K562 (cell line): ENCODE results near the gene SPINT2. TPM values are rescaled to one million over a fixed set of nuclear protein-coding genes. Genes with fewer than 3 reads are reported as not detected.

Experiments
- E2F8 ChIP-seq: fragments of 450-650 bp; IDR thresholded peaks from 2 replicates; pipeline ENCODE4 v1.7.1; 2018; ENCODE audit warnings: mild to moderate bottlenecking, low read depth; ENCODE audit not compliant: partially characterized antibody
- FIP1L1 ChIP-seq: fragments of 200-400 bp; formaldehyde crosslinking; IDR thresholded peaks from 2 replicates; pipeline ENCODE4 v1.6.1; 2018; ENCODE audit warnings: mild to moderate bottlenecking, low read depth, low read length; ENCODE audit not compliant: poor library complexity, severe bottlenecking
- NKRF ChIP-seq: fragments of 450-650 bp; IDR thresholded peaks from 2 replicates; pipeline ENCODE4 v1.6.1; 2016; ENCODE audit warnings: borderline replicate concordance
- NONO ChIP-seq, 2 experiments: fragments of 200-400 bp in 1 of 2; fragments of 450-650 bp in 1 of 2; formaldehyde crosslinking in 1 of 2; IDR thresholded peaks; 2 replicates each; pipeline ENCODE4 v1.6.1; 2017; ENCODE audit warnings: low read depth in 2 of 2, mild to moderate bottlenecking in 2 of 2, moderate library complexity in 2 of 2, low read length in 1 of 2
- REST ChIP-seq, 2 experiments: fragments of 450-650 bp; formaldehyde crosslinking in 1 of 2; IDR thresholded peaks; 2 replicates each; pipeline versions ENCODE4 v1.4.0 to v1.6.1; 2014 to 2020; ENCODE audit warnings: mild to moderate bottlenecking in 2 of 2, borderline replicate concordance in 1 of 2, low read depth in 1 of 2
- RFX7 ChIP-seq: fragments of 250-450 bp; sonication (Bioruptor Pico); IDR thresholded peaks from 2 replicates; pipeline ENCODE4 v1.5.1; 2021; ENCODE audit warnings: mild to moderate bottlenecking
- WHSC1 ChIP-seq: IDR thresholded peaks from one replicate; pipeline ENCODE4 v1.6.1; 2012; ENCODE audit warnings: low read length, control low read depth, inconsistent platforms
- ZEB2 ChIP-seq: fragments of 450-650 bp; IDR thresholded peaks from 2 replicates; pipeline ENCODE4 v1.6.1; 2016
- ZNF354B ChIP-seq: fragments of 250-450 bp; sonication (Bioruptor Pico); IDR thresholded peaks from 2 replicates; pipeline ENCODE4 v1.4.0; 2020
- ZNF586 ChIP-seq: fragments of 450-650 bp; formaldehyde crosslinking; conservative IDR thresholded peaks from 2 replicates; pipeline ENCODE4 v1.4.0; 2020; ENCODE audit warnings: mild to moderate bottlenecking, moderate library complexity
- polyA plus RNA-seq, 8 experiments: library from polyadenylated mRNA; depleted of rRNA in 4 of 8; stranded (reverse) in 5 of 8; unstranded in 3 of 8; fragments of >200 nt; fragmentation: Nextera tagmentation in 2 of 8; fragmentation: Illumina TruSeq in 1 of 8; extraction: Ambion mirVana in 2 of 8; extraction: Trizol in 1 of 8; gene quantifications; 2 replicates each; pipeline versions ENCODE4 v1.2.1 to v1.2.3, GENCODE V29; 2011 to 2014; ENCODE audit warnings: inconsistent platforms in 1 of 8, missing spikeins in 1 of 8
- total RNA-seq, 7 experiments: library from RNA; depleted of rRNA in 6 of 7; stranded (reverse); fragments of >200 nt in 6 of 7; fragmentation: Illumina TruSeq in 2 of 7; extraction: Trizol in 2 of 7; gene quantifications; 2 replicates each; pipeline versions ENCODE4 v1.2.1 to v1.2.3, GENCODE V29; 2011 to 2021; ENCODE audit warnings: low replicate concordance in 1 of 7

The SPINT2 gene
- total and polyA plus RNA-seq, 9 of the 15 experiments (the other 6 are each of a cell fraction or from before 2014, with no cell fraction given) = 0.65 to 4.5 (median 3.4) TPM

GRCh38 chr19:38304352-38304865 lies 40.0 kb downstream of the SPINT2 start (continued):
- TF ChIP-seq REST (IDR thresholded peaks at IDR 0.05; ENCODE audit: borderline replicate concordance) = no peak
- 0 out of 2 replicates have a peak, but pooled peaks have one; percentile 18 for TF ChIP-seq REST (CRISPR knock-in tag; IDR thresholded peaks at IDR 0.05; ENCODE audit: low read depth)
- no peak for TF ChIP-seq ZNF586 (CRISPR knock-in tag)
- TF ChIP-seq RFX7 = no peak
- TF ChIP-seq E2F8 = peak; percentile 7
- TF ChIP-seq ZEB2 = no peak
- TF ChIP-seq ZNF354B (CRISPR knock-in tag) = no peak
- TF ChIP-seq WHSC1 = no peak
- TF ChIP-seq FIP1L1 = peak; percentile 53
- no peak for TF ChIP-seq NONO (IDR thresholded peaks at IDR 0.05; ENCODE audit: low read depth in 2 of 2, low read length in 1 of 2)
- TF ChIP-seq NKRF = no peak
